DMS53 treated with DMSO at 0.1 percent for 48 hours (cell line): ENCODE results near the gene FGFBP2.
"Not testable (repeated sequence)": the region's sequence is repeated elsewhere in the genome, so short reads cannot be mapped to it uniquely, and the experiment has no call there.

Source experiments
- DNase-seq: peaks from one replicate; lab custom pipeline; 2025; ENCODE audit not compliant: unreplicated experiment; lab: John Stamatoyannopoulos, UW

Gene FGFBP2

DNA sequence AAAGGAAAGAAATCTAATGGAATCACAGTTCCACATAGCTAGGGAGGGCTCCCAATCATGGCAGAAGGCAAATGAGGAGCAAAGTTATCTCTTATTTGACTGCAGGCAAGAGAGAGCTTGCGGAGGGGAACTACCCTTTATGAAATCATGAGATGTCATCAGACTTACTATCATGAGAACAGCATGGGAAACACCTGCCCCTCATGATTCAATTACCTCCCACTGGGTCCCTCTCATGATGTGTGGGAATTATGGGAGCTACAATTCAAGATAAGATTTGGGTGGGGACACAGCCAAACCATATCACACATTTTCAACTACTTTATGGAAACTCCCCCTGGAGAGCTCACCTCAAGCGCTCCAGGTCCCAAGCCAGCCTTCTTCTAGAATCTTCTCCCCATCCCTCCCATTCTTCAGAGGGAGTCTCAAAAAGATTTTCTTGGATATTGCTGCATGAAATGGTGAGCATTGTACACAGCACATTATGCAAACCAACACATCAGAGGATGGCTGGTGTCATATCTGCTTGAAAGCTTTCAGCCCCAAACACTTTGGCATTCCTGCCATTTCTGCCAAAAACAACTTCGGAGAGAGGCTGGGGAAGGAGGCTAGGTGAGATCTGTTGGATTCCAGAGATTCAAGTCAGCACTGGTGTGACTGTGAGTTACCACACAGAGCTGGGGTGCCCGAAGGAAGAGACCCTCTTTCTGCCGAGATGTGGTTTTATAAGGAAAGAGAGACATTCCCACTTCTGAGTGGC, 31.3 kb downstream of the FGFBP2 start:
- DNase-seq, result no peak

DNA sequence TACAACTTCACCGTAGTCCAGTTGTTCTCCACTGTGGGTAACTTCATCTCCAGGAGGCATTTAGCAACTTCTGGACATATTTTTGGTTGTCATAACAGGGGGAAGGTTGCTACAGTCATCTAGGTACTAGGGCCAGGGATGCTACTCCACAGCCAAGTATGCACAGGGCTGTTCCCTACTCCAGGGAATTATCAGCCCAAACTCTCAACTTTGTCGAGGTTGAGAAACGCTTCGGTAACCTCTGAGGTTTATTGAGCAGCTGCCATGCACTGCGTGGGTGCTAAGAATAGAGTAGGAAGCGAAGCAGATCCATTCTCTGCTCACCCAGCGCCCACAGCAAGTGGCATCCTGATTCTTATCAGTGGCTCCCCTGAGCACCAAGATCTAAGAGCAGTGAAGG, 32.7 kb downstream of the FGFBP2 start:
- no peak for DNase-seq

DNA sequence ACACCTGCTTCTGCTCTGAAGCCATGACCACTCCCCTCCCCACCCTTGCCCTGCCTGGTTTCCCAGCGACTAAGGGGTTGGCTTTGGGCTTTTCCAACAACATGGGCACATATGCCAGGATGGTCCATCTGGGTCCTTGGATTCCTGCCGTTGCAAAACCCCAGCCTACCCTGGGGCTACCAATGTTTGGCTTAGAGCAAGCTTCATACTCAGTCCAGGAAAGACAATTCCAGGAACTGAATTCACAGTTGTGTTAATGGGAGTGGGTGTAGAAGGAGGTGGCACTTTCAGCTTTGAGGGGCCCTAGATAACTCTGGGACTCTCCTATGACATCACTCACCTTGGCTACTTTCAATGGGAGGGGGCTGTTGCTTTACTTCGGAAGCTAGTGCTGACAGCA, 33.4 kb downstream of the FGFBP2 start:
- no peak for DNase-seq

DNA sequence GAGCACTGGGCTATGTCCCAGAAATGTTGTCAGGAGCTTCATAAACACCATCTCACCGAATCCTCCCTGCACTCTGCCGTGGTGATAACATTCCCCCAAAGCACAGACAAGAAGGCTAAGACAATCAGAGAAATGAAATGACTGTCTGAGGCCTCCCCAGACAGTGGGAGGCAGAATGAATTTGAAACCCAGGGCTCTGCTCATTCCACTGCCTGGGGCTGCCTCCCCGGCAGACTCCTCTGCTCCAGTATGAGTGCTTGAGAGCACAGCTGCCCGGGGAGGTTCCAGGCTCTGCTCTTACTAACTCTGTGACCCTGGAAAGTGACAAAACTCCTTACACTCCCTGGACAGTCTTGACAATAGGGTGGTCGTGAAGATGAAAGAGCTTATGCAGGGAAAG, 34.1 kb downstream of the FGFBP2 start:
- DNase-seq, result no peak

DNA sequence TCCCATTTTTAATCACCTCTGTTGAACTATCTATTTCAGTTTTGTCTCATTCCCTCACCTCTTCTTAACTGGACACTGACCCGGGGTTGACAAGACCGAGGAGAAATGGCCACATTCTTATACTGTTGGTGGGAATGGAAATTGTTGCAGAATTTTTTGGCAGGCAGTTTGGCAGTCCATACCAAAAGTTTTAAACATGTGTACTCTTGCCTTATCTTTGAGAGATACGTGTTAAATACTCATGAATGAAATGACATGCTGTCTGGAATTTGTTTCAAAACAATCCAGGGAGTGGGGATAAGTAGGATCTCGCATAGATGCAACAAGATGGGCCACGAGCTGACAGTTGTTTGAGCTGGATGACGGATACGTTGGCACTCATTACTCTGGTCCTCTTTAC, 36.5 kb downstream of the FGFBP2 start:
- no peak for DNase-seq

DNA sequence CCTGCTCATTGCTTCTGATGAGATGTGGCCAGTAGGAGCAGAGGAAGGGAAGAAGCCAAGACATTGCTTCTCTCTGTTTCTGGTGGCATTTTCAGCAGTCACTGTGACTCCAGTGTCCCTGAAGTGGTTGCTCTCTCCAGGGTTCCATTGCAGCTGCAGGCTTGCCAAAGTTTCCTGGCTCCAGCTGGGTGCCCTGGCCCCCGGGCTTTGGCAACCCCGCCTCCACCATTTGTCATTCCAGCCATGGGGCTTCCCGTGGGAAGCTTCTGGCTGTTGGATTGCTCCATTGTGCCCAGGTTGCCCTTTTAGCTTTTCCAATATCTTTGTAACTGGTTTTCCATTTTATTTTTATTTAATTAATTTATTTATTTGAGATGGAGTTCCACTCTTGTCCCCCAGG, 37.1 kb downstream of the FGFBP2 start:
- DNase-seq, result no peak

DNA sequence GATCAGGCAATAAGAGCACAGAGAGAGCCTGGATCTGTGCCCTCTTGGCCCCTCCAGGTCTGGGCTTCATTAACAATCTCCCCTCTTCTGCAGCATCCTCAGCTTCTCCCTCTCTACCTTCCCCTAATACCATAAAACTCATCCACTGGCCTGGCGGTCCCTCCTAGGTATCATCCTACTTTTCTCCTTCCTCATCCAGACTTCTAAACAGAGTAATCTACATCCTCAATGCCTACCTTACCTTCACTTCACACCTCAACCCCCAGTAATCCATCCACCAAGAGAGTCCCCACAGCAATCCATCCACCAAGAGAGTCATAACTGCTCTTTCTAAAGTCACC, 41.4 kb downstream of the FGFBP2 start:
- DNase-seq, result no peak

DNA sequence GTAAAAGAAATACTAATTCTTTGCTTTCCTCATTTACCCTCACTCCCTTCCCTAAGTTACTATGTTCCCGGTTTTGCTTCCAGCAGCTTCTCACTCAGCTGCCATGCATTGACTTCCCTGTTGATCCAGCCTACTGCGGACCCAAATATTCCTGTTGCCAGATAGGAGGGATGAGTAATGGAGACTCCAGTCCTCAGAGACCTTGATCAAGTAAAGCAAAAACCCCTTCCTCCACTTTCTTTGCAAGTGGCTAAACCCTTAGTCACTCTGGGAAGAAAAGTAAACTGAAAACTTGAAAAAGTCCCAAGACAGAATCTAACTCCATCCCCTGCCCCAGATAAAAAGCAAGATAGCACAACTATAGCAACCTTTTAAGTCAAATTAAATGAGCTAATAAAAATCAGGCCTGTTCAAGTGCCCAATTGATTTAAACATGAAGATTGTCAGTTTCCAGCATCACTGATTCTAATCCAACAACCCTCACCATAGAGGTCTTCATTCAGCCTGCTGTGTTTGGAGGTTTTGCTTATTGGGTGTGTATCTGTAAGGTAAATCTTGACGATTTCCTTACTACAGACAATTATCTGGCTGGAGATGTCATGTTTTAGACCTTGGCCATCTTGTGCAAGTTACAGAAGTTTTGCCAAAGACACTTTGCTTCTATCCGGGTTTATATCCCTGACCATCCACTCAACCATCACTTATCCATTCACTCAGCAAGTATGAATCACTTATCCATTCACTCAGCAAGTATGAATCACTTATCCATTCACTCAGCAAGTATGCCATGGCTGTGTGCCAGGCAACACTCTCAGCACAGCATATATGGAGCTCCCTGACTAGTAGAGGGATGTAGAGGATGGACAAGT, 42.0 kb downstream of the FGFBP2 start:
- peak; percentile 85 for DNase-seq

DNA sequence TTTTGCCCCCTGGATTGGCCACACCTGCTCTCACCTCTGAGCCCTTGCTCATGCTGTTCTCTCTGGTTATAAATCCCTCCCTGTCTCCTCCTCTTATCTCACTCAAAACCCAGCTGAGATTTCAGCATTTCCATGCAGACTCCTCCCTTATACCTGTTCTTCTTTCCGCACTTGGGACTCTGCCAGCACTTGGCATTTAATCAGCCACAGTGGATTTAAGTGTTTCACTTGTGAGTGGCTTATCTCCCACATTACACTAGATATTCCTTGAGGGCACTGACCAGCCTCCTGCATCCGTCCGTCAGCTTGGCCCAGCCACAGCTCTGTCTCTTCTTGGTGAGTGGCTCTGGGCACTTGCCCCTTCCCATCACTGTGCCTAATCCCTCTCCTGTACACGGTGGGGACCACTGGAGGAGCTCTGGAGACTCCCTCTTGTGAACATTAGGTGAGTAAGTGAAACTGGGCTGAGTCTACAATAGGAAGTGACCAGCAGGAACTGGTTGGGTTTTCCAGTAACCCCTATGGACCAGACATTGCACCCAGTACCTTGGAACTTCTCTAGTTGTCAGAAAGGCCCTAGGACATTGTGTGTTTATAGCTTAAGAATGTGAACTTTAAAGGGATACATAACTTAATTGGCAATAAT, 44.4 kb downstream of the FGFBP2 start:
- no peak for DNase-seq

DNA sequence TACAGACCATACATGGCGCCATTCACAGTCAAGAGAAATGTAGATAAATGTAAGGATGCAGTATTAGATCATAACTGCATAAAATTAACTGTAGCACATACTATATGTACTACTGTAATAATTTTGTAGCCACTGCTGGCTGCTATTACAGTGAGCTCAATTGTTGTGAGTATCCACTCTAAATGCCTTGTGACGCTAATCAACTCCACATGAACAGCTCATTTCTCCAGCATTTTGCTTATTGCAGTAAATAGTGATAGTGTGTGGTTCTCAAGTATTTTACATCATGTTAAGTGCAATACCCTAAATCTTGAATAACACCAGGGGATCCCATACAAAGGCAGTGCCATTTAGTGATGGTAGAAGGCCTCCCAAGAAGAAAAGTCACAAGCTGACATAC, 45.7 kb downstream of the FGFBP2 start:
- DNase-seq, result no peak

DNA sequence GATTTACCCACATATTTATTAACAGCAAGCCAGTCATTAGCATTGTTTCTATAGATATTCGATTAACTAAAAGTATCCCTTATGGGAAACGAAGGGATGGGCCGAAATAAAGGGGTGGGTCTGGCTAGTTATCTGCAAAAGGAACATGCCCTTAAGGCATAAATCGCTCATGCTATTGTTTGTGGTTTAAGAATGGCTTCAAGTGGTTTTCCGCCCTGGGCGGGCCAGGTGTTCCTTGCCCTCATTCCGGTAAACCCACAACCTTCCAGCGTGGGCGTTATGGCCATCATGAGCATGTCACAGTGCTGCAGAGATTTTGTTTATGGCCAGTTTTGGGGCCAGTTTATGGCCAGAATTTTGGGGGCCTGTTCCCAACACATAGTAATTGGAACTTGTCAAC, 46.6 kb downstream of the FGFBP2 start:
- not testable (repeated sequence) for DNase-seq

DNA sequence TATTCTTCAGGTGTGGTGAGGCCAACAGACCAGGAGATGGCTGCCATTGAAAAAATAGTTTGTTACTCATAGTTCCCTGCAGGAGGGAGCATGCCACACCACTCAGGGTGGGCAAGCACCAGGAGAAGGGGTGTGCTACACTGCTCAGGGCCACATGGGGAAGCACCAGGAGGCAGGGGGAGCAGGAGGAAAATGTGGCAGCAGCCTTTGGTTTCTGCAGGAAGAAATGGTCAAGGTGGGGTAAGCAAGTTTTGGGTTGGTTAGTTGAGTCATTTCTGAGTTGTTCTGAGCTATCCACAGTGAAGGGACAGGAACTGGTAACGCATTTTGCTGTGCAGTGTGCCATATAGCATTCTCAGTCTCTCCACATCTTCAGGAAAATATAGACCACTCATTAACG, 48.2 kb downstream of the FGFBP2 start:
- no peak for DNase-seq

DNA sequence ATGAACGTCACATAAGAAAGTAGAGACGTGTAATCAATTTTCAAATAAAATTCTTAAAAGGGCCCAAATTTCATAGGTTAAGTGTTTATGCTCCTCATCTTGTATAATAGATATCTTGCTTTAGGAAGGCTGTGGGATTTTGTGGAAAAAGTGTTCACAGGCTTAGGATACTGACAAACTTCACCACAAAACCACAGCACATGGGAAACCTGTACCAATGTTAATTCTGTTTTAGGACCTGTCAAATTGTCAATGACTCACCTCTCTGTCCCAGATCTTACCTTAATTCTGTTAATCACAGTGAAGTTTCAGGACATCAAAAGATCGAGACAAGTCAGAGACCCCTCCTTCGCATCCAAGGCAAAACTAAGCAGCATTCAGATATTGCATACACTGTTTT, 48.7 kb downstream of the FGFBP2 start:
- no peak for DNase-seq

DNA sequence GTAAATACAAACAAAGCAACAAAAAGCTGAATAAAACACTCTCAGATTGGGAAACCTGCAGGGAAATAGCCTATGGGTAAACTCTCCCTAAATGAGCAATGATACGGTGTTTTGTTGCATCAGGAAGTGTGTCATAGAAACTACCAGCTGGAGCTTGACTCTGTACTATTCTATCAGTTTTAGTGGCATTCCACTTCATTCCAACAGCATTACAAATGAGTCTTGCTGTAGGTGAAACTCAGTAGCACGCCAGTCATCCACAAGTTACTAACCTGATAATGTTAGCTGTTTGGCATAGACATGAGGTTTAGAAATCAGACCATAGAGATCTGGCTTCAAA, 49.4 kb downstream of the FGFBP2 start:
- no peak for DNase-seq

DNA sequence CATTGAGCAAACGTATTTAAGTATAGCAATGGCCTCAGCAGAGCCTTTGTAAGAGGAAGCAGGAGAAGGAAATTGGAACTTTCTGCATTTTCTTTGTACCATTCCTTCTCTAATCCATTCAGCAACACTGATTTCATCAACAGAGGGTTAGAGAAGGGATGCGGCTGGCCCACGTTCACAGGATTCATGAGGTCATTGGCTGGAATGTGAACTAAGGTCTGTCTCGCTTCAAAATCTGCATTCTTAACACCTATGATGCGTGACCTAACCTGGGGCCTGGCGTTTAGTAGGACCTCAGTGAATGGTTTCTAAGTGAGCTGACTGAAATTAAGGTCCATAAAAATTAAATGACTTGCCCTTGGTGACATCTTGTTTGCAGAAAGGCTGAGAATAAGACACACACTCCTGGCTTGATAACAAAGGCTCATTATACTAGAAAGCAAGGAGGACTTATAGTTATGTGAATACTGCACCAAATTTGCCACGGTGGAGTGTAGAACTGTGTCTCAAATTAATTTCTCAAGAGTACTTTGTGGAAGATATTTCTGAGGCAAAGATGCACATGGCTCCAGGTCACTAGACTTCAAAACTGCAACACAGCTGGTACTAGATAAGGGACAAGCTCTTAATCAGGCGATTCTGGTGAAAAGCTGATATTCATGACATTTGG, 49.9 kb downstream of the FGFBP2 start:
- DNase-seq, result no peak

DNA sequence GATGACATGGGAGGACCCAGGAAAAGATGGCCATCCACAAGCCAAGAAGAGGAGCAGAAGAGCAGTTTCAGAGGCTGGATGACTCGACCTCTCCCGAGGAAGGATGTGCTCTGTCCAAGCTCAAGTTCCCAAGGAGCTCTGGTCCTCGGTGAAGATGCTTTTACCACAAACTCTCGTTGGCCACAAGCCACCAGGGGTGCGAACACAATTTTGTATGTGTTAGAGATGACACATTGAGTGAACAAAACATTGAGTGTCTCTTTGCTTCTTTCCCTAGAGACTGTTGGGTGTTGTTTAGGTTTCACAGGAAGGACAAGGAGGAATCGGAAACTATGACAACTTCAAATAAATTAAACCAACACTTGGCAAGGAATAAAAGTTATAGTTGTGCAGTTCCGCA, 50.7 kb downstream of the FGFBP2 start:
- no peak for DNase-seq
